GM21447 (cell line): Measurements from ENCODE around the gene BACE2.

Experiments used
- ATAC-seq: cut with Tn5 transposase; IDR thresholded peaks from one replicate; pipeline ENCODE4 v1.9.1; 2021; ENCODE audit not compliant: unreplicated experiment

The BACE2 gene

DNA sequence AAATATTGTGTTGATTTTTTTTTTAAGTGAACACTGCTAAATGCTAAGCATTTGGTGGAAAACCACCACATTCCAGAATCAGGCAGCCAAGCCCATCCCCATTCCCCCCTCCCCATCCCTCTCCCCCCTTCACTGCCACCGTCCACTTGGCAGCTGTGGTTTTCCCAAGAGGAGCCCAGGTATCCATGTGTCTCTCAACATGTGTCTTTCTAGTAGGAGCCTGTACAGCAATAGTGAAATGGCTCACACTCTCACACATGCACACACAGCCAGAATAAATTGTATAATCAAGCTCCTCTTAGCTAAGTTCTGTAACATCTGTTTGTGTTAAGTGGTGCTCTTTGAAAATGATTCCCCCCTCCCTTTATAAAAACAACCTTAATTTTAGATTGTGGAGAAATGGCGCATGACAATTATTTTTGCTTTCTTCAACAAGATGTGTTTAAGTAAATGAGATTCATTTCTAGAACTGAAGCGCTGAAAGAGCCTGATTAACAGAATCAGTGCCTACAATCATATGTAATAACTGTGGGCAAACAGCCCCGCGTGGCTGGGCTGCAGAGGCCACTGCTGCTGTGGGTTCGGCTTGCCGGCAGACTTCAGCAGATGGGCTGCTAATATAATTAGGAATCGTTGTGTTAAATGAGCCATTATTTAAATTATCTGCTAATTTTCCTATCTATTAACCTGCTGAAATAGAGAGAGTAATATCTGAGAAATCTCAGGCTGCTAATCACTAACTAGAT is 43.3 kb downstream of the BACE2 start:
- ATAC-seq = no peak

- no peak for ATAC-seq
Observed at GRCh38 chr21:41213021-41213420, 45.1 kb downstream of the BACE2 start.

DNA sequence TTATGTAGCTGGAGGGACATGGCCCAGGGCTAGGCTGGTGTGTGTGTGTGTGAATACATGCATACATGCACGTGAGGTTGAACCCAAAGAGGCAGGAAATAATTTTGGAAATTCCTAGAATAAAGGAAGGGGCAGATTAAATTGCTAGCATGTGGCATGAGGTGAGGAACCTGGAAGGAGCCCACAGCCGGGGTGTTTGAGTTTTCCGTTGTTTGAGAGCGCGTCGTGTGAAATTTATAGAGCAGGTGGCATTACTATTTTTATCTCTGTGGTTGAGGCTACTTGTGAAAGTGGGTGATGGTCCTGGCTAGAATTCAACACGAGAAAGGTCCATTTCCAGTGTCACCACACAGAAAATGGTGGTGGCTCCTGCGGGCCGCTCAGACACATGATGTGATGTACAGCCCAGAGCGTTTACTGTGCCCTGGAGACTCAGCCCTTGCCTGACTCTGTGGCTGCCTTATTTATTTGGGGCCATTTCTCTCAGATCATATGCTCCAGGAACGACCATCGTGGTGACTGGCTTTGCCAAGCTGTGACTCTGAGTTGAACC is 48.0 kb downstream of the BACE2 start:
- no peak for ATAC-seq

DNA sequence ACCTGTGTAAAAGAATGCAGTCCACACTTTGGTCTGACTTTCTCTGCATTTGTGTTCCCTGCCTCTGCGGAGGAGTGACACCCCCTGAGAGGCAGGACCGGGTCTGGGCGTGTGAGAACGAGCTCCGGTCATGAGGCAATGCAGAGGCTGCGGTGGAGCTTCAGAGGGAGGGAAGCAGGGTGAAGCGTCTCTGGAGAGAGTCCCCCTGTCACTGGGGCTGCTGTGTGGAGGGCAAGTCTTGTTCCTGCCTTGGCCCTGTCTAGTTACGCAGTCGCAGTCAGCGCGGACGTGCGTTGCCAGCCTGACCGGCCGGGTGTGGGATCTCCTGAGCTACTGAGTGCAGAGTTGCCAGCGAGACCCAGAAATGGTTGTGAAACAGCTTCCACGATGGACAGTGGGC is 48.5 kb downstream of the BACE2 start:
- ATAC-seq = no peak

- ATAC-seq = no peak
Observed at GRCh38 chr21:41217671-41218385, 49.9 kb downstream of the BACE2 start.

DNA sequence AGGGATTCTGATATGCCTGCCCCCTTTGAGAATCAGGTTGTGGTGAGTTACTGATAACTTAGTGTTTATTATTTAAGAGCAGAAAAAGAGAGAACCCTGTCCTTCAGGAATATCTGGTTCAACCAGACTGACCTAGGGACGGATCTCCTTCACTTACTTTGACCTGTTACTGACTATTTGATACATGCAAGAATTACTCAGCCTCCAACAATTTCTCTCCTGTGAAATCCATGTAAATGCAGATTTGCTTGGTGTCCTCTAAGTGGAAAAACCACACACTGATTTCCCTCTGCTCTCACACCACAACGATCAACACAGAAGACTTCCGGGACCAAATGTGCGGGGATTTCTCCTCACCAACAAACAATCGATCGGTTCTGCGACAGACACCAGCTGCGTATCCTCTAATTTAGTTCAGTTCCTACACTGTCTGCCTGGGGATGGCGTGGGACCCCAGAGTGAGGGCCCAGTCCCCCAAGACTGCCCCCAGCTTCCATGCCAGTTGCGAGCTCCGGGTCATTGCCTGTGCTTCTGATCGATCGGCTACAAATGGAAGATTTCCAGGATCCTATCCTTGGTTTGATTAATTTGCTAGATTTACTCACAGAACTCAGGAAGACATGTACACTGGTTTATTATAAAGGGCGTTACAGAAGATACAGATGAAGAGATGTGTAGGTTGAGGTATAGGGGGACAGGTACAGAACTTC is 51.7 kb downstream of the BACE2 start:
- no peak for ATAC-seq

GRCh38 chr21:41220208-41220733 is 52.3 kb downstream of the BACE2 start:
- ATAC-seq = no peak

- no peak for ATAC-seq
Observed at GRCh38 chr21:41222247-41223068, 54.5 kb downstream of the BACE2 start.

GRCh38 chr21:41226853-41227252 is 58.9 kb downstream of the BACE2 start:
- ATAC-seq = no peak

DNA sequence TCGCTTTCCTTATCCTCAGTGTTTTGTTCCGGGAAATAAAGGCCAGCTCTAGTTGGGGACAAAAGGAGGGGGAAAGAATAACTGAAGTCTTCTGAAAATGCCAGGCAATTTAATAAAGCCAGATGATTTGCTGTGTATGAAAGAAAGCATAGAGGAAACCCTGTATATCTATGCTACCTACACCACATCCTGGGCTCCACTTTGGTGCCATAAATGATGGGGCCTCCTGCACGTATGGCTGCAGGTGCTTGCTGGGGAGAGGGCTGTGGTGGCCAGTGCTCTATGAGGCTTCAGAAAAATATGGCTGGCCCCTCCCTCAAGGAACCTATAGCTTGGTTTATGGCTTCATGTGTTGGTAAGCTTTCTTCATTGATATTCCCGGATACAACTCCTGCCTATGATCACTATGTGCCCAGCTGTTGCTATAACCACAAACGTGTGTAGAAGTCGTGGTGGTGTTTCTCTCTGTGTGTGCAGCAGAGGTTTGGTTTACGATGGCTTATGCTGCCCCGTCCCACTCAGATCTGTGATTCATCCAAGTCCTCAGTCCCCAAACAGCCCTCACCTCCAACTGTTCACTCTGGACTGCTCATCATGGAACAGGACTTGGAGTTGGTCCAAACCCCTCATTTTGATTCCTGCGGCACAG is 59.5 kb downstream of the BACE2 start:
- ATAC-seq = no peak

DNA sequence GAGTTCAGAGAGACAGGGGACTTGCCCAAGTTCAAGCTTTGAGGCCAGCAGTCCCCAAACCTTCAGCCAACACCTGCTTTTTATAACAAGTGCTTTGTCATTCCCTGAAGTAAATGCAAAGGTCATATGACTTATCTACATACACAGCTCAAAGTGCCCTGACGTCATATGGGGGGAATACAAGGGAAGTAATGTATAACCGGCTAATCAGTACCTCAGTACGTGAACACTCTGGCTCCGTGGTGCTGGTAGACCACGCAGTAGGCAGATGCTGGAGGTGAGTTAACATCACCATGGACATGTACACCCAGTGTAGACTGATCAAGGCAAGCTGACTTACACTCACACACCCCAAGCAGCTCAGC is 60.0 kb downstream of the BACE2 start:
- ATAC-seq = no peak

GRCh38 chr21:41228492-41228891 is 60.5 kb downstream of the BACE2 start:
- ATAC-seq = no peak

- no peak for ATAC-seq
Observed at GRCh38 chr21:41228958-41229357, 61.0 kb downstream of the BACE2 start.

DNA sequence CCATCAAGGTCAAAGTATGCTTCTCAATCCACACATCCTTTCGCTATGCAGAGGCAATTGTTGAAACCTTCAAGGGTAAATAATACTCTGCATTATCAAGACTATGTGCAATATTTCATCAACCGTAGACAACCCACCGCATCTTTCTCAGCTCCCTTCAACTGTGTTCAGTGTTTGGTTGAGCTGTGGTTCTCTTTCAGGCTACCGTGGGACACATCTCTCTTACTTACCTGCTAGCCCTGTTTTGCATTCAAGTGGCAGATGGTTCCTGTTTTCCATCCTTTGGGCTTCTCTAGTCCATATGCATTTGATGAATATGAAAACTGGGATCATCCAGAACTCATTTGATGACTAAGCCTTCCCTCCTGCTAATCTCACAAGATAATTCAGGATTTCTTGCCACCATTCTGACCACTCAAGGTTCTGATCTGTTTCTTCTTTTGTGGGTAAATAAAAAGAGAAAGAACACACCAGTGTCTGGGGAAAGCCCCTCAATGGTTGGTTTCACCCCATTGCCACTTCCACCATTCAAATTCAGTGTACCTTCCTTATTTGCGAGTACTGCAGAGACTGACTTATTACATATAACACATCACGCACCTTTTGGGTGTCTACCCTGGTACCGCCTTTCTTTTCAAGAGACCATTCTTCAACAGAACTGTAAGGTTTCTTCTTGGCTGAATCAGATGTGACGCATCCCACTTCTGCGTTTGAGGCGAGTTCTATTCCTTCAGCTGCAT is 61.7 kb downstream of the BACE2 start:
- ATAC-seq = no peak

DNA sequence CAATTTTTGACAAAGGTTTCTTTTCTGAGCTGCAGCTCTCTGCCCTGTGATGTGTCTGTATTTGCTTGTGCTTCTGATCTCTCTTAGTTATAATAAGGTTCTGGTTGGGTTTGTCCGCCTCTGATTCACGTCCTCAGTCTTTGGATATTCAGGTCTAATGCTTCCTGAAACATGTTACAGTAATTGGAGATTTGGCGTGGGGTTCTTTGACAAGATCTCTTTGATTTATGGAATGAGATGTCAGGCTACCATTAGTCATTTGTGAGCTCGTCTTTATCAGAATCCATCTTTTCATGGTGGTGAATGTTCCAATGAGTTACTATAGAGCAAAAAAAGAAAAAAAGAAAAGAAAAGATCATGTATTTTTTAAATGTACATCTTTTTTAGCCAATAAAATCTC is 62.5 kb downstream of the BACE2 start:
- no peak for ATAC-seq

DNA sequence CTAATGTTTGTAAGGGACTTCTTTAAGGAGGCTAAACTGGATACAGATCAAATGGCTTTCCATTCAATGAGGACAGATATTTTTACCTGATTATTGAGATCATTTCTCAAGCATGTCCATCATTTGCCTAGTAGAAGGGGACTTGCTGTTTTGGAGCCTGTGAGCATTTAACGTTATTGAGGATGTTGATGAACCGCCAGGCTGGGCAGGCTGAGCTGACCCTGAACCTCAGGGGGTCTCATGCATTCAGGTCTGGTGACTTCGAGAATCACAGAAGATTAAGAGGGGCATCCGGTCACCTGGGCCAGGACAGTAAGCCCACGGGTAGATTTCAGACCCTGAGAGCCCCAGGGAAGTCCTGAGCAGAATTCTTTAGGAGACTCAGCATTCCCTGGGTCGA is 63.1 kb downstream of the BACE2 start:
- ATAC-seq = no peak

DNA sequence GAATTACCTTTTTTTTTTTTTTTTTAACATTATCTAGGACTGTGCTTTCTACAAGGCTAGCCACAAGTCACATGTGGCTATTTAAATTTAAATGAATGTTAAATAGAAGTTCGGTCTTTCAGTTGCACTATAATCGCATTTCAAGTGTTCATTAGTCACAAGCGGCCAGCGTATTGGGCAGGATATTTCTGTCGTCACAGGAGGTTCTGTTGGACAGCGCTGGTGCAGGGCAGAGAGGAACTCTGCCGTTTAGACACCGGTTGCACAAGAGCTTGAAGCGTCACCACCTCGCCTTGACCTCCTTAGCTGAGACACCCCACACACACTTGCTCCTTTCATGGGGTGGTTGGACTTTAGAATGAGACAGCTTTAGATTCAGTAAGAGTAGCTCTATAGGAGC is 64.1 kb downstream of the BACE2 start:
- ATAC-seq = no peak

DNA sequence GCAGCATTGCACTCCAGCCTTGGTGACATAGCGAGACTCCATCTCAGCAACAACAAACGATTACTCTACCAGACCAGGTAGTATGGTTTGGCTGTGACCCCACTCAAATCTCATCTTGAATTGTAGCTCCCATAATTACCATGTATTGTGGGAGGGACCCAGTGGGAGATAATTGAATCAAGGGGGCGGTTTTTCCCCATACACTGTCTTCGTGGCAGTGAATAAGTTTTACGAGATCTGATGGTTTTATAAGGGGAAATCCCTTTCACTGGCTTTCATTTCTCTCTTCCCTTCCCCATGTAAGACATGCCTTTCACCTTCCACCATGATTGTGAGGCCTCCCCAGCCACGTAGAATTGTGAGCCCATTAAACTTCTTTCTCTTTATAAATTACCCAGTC is 66.0 kb downstream of the BACE2 start:
- ATAC-seq = no peak

GRCh38 chr21:41234569-41234968 is 66.6 kb downstream of the BACE2 start:
- ATAC-seq = no peak

- ATAC-seq = no peak
Observed at GRCh38 chr21:41235201-41235600, 67.2 kb downstream of the BACE2 start.
